HG03460 (cell line): Measurements from ENCODE around the gene FCN1.
"Not testable (repeated sequence)": the region's sequence is repeated elsewhere in the genome, so short reads cannot be mapped to it uniquely, and the experiment has no call there.

Source experiments
- ATAC-seq: cut with Tn5 transposase; IDR thresholded peaks from one replicate; pipeline ENCODE4 v1.9.1; 2021; ENCODE audit not compliant: unreplicated experiment

Gene FCN1

GRCh38 chr9:134917431-134918373 lies at the start of gene FCN1:
Gene FCN1, minus strand, starts transcription at chr9:134917912. Its CDS starts 41 bp downstream, at chr9:134917871.
- no peak for ATAC-seq

DNA sequence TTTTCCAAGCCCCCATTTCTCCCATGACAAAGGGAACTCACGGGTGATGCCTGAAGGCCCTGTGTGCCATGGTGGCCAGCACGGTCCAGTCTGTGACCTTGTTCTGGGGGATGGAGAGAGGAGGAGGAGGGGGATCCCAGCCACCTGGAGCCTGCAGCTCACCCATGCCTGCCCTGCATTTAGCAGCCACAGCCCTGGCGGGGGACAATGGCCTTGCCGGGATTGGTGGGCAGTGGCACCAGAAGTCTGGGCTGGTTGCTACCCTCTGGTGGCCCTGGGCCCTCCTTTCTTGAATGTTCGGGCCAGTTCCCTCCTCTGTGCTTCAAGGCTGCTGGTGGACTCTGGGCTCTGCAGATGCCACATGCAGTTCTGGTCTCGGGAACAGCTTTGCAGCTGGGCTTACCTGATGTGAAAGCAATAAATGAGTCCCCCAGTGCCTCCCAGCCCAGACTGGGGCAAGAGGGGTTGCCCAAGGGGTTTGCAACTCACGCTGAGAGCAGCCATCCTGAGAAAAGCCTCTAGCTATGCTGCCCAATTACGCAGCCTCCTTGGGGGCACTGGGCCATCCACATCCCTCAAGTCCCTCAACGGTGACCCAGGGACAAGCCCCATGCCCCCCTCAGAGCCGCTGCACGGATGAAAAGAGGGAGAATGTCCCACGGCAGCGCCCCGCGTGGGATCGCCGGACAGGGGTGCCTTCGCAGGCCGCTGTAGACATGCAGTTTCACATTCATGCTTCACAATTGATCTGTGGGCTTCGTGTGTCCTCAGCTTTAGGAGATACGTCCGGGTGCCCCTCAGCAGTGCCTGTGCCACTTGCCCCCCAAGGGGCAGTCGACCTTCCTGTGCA lies 49.2 kb upstream of the FCN1 start:
- no peak for ATAC-seq

DNA sequence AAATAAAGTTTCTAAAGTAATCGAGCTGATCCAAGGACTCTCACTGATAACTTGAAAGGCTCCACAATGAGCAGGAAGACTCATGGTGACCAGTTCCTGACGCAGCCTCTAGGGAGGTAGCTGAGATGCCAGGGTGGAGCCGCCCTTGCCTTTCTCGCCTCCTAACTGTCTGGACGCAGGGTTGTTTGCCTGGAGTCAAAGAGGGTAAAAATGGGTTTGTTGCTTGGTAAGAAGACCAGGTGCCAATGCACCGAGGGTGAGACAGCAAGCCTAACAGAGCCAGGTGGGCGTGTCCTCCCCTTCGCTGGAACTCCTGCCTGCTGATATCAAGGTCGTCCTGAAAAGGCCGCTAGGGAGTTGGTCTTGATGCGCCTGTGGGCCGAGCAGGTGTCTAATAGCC lies 48.6 kb upstream of the FCN1 start:
- ATAC-seq = no peak

GRCh38 chr9:134965851-134966250 lies 48.1 kb upstream of the FCN1 start:
- ATAC-seq = no peak

DNA sequence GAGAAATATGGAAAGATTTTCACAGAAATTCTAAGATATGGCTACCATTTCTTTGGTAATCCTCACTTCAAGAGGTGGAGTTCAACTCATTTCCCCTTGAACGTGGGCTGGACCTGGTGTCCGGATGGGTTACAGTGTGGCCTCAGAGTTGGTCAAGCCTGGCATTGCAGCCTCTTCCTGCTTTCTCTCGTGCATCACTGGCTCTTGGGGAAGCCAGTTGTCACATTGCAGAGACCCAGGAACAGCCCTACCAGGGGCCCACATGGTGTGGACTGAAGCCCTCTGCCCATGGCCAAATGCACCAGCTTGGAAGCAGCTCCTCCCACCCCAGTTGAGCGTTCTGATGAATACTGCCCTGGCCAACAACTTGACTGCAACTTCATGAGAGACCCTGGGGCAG lies 47.7 kb upstream of the FCN1 start:
- no peak for ATAC-seq

DNA sequence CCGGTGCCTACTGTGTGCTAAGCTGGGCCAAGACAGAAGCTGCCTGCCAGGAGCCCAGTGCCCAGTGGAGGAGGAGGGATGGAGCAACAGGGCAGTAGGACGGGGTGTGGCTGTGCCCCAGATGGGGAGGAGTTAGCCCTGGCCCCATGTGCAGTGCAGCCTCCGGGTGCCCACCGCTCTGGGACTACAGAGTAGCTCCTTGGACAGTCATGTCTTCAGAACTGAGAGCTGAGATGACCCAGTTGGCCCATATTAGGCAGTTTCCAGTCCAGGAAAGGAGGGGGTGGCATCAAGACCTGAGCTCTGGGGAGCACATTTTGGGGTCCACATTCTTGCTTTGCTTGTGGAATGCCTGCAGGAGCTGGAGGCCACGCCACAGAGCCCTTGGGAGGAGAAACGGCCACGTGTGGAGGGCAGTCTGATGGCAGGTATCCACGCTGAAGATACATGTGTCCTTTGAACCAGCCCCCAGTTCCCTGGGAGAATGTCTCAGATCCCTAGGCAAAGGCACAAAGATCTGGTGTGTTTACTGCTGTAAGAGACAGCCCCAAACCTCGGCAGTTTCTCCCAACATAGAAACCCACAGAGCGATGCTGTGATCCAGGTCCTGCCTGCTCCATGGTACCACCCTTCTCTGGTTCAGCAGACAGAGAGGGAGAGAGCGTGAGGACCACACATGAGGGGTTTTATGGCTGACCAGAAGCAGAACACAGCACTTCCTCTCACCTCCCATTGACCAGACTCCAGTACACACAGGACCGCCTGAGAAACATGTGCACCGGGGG lies 46.8 kb upstream of the FCN1 start:
- ATAC-seq = no peak

DNA sequence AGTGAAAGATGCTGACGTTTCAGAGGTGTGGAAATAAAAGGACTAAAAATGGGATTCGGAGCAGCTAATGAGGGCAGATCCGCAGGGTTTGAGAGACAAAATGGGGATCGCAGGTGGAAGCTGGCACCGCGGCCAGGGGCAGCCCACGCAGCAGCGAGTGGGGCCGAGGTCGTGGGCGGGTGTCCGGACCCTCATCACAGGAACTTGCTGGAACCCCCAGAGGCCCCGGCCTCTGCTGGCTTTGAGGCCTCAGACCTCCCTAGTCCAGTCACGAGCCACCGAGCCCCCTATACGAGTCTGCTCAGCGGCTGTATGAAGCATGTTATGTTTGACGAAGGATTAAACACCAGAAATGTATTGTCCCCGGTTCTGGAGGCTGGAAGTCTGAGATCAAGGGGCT lies 45.8 kb upstream of the FCN1 start:
- ATAC-seq = no peak

DNA sequence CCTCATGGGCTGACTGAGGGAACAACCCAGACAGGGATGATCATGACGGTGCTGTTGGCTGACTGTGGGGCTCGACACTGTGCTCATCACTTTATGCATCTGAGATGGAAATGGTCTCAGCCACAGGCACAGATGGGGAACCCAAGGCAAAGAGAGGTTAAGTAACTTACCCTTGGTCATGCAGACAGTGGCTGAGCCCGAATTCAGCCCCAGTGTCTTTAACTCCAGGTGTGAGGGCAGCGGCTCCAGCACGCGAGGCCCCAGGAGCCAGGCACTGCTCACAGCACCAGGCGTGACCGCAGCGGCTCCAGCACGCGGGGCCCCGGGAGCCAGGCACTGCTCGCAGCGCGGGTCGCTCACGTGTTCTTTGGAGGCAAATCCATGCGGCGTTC lies 45.3 kb upstream of the FCN1 start:
- ATAC-seq = no peak

DNA sequence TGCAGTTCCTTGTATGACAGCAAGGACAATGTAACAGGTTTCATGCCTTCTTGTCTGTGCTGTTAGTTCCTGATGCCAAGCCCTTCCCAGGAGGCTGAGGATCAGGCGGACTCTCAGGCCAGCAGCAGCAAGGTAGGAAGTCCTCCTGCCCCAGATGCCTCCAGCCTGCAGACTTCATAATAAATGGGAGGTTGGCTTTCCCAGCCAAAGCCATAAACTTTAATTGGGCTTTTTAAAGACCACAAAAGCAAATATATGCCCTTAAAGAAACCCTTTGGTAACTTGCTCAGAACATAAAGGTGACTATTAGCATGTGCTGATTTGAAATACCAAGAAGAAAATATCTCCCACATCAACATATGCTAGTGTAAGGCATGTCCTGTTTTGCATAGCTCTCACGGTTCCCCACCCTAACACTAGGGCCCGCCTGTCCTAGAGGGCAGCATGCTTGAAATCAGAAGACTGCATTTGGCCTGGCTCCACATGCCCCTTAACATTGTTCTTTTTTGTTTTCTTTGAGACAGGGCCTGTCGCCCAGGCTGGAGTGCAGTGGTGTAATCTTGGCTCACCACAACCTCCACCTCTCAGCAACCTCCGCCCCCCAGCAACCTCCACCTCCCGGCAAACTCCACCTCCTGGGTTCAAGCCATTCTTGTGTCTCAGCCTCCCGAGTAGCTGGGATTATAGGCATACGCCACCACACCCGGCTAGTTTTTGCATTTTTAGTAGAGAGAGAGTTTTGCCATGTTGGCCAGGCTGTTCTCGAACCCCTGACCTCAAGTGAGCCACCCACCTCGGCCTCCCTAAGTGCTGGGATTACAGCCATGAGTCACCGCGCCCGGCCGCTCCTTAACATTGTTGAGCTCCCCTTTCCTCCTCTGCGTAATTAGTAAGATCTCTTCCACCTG lies 44.6 kb upstream of the FCN1 start:
- no peak for ATAC-seq

DNA sequence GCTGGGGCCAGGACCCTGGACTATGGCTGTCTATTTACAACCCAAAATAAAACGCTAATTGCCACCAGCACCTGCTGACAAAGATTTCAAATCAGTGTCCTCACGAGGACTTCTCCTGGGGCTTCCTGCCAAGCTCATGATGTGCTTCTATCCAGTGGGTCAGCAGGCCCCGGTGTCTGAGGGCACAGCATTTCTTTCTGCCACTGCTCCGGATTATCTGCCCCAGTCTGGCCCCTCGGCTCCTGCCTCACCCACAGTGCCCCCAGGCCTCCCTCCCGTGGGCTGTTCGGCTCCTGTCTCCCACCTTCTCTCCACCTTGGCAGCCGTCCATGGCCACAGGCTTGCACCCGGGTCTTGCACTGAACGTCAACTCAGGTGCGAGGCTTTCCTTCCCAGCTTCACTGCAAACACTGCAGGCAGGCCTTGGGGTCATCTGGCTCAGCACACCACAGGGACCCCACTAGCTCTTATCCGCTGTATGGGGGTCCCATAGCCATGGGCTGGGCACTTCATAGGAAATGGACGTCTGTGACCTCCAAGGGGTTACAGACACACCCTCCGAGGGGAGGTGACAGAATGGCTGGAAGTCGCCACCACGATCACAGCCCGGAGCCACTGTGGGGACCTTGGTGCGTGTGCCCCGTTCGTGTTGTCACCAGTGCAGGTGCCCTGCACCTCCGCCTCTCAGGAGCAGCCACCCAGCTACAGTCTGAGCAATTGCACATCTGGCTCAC lies 43.8 kb upstream of the FCN1 start:
- no peak for ATAC-seq

- no peak for ATAC-seq
These were observed 43.0 kb upstream of the FCN1 start for GRCh38 chr9:134960701-134961181.

DNA sequence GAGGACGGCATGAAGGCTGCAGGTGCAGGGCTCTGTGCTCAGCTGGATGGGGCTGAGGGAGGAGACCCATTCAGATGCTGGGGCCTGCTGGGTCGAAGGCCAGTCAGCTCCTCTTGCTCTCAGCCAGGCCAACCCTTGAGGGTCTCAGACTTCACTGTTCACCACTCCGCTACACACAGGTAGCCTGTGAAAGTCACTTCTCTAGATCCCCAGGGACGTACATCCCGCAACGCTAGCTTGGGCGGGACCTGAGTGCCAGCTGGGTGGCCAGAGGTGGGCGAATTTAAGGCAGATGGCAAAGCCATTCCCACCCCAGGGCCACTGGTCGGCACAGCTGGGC lies 42.2 kb upstream of the FCN1 start:
- ATAC-seq = no peak

DNA sequence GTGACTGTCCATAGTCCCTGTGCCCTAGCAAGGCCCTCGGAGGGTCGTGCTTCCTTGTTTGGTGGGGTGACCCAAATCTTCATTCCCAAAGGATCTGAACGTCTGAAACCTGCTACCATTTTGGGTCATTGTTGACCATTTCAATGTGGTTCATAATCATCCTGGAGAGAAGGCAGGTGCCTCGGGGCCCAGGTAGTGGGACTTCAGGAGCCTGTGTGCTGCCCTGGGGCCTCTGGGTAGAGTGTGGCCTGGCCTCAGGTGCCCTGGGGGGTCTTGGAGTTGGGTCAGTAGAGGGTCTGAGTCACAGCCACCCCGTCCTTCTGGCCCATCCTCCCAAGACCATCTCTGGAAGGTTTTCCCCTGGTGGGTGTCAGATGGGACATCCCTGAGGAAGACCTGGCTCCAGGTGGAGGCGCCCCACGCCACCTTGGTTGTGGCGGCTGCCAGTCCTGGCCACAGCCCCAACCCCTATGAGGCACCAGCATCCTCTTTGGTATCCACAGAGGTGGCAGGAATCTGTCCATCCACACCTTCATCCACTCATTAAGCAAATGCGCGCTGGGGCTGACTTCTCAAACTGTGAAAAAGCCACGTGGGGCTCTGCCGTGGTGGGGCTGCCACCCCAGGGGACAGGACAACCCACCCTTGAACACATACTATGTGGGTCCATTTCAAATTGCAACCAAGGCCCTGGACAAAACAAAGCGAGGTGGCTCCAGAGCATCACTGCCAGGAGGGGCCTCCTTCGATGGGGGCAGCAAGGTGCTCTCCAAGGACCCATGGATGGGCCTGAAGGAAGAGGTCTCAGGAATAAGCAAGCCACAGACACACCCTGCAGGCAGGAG lies 41.6 kb upstream of the FCN1 start:
- no peak for ATAC-seq

GRCh38 chr9:134957945-134958227 lies 40.2 kb upstream of the FCN1 start:
- no peak for ATAC-seq

DNA sequence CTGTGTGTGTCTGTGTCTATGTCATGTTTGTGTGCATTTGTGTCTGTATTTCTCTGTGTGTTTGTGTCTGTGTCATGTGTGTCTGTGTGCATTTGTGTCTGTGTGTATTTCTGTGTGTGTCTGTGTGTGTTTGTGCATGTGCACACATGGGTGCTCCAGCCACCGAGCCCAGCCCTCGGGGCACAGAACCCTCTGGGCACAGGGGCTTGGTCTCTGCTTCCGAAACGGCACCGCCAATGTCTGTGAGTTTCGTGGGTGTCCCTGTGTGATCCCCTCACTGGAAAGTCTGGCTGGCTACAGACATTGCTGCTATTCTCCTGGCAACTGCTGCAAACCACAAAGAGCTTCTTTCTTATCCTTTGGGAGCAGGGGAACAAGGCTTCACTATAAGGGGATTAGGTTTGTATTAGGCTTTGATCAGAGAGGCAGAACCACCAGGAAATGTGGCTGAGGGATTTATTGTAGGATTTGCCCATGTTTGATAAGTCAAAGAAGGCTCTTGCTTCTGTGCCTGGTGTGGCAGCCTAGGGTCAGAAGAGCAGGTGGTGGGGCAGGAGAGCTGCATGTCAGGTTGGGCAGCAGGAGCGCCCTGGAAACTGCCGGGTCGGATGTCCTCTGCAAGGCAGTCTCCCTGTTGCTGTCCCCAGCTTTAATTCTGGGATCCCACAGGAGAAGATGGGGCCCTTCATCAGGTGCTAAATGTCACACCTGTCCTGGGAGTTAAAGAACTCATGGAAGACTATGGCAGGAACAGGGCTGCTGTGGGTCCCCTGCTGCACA lies 39.6 kb upstream of the FCN1 start:
- no peak for ATAC-seq

- ATAC-seq = not testable (repeated sequence)
These were observed 38.7 kb upstream of the FCN1 start for GRCh38 chr9:134956387-134956786.

DNA sequence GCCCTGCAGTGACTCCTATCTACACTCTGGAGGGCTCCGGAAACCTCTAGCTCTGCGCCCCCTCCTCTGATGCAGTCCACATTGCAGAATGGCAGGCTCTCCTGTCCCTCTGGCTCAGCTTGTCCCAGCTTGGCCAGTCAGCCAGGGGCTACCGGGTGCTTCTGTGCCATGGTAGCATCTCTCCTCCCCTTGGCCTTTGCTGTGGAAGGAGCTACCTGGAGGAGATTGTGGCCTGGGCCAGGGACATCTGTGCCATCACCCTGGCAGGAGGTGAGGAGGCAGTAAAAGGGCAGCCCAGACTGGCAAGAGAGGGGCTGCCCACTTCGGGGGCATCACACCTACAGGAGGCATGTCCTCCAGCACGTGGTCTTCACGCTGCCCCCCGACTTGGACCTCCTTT lies 38.1 kb upstream of the FCN1 start:
- no peak for ATAC-seq

DNA sequence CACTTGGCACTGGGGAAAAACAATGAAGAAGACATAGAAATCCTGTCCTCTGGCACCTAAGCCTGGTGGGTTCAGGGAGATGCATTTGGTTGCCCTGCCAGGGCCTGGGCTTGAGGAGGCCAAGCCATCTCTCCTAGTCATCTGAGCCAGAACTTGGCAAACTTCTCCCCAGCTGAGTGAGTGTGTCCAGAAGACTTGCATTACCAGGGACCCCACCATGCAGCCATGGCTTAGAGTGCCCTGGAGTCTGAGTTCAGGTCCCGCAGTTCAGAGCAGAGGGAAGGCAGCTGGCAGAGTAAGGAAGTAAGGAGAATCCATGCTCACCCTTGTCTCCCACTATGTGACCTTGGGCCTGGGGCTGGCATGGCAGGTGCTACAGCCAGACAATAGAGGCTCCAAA lies 37.4 kb upstream of the FCN1 start:
- ATAC-seq = no peak
